Skeletal muscle satellite cell (primary cell): Measurements from ENCODE around the gene ATP11A.

Experiments
- H3K27me3 ChIP-seq: 2 replicates; pipeline ENCODE4 v1.7.0; 2013; ENCODE audit warnings: low read length; ENCODE audit not compliant: control insufficient read depth, insufficient read depth
- H3K36me3 ChIP-seq: 2 replicates; pipeline ENCODE4 v1.7.0; 2013; ENCODE audit warnings: mild to moderate bottlenecking, control low read depth, low read length; ENCODE audit not compliant: insufficient read depth
- H3K4me1 ChIP-seq: 2 replicates; pipeline ENCODE4 v1.7.0; 2013; ENCODE audit warnings: low read length; ENCODE audit not compliant: control insufficient read depth, insufficient read depth
- H3K4me2 ChIP-seq: 2 replicates; pipeline ENCODE4 v1.7.0; 2013; ENCODE audit warnings: mild to moderate bottlenecking, low read length
- H3K4me3 ChIP-seq: 2 replicates; pipeline ENCODE4 v1.7.0; 2013; ENCODE audit warnings: low read length
- H3K9ac ChIP-seq: 2 replicates; pipeline ENCODE4 v1.7.0; 2013; ENCODE audit warnings: mild to moderate bottlenecking, low read depth, low read length, moderate library complexity
- H3K9me3 ChIP-seq: replicated peaks from 2 replicates; pipeline ENCODE4 v1.7.0; 2013; ENCODE audit warnings: mild to moderate bottlenecking, control low read depth, low read length

ATP11A gene

GRCh38 chr13:112897956-112898620 is 208.2 kb downstream of the ATP11A start:
- Histone ChIP-seq H3K4me3 (no peak overlapping the region), H3K9ac (no peak overlapping the region), H3K4me2 (no peak overlapping the region), H3K27me3 (peaks cover 74% of the 10 kb centered on the region), H3K4me1 (peaks cover 6% of the 10 kb centered on the region), H3K36me3 (no peaks in the 10 kb centered on the region), H3K9me3 (no peaks in the 10 kb centered on the region)

GRCh38 chr13:112898621-112899280 is 208.9 kb downstream of the ATP11A start:
- no peak overlapping the region for H3K4me3 ChIP-seq
- H3K9ac ChIP-seq = no peak overlapping the region
- no peak overlapping the region for H3K4me2 ChIP-seq
- H3K36me3 ChIP-seq = no peaks in the 10 kb centered on the region
- H3K4me1 ChIP-seq = peaks cover 6% of the 10 kb centered on the region
- no peaks in the 10 kb centered on the region for H3K9me3 ChIP-seq
- H3K27me3 ChIP-seq = peaks cover 73% of the 10 kb centered on the region

GRCh38 chr13:112899281-112900225 is 209.7 kb downstream of the ATP11A start:
- Histone ChIP-seq H3K4me3 (no peak overlapping the region), H3K36me3 (no peaks in the 10 kb centered on the region), H3K4me1 (peaks cover 4% of the 10 kb centered on the region), H3K9me3 (no peaks in the 10 kb centered on the region), H3K27me3 (peaks cover 71% of the 10 kb centered on the region), H3K4me2 (no peak overlapping the region), H3K9ac (no peak overlapping the region)

- no peaks in the 10 kb centered on the region for H3K4me1 ChIP-seq
- peaks cover 66% of the 10 kb centered on the region for H3K27me3 ChIP-seq
- H3K4me3 ChIP-seq = no peak overlapping the region
- no peak overlapping the region for H3K9ac ChIP-seq
- no peak overlapping the region for H3K4me2 ChIP-seq
- no peaks in the 10 kb centered on the region for H3K36me3 ChIP-seq
- peaks cover 4% of the 10 kb centered on the region for H3K9me3 ChIP-seq
These were observed 210.4 kb downstream of the ATP11A start for GRCh38 chr13:112900226-112900600.

- Histone ChIP-seq H3K4me3 (no peak overlapping the region), H3K9me3 (peaks cover 4% of the 10 kb centered on the region), H3K4me2 (no peak overlapping the region), H3K9ac (no peak overlapping the region), H3K4me1 (no peaks in the 10 kb centered on the region), H3K27me3 (peaks cover 65% of the 10 kb centered on the region), H3K36me3 (no peaks in the 10 kb centered on the region)
These were observed 210.9 kb downstream of the ATP11A start for GRCh38 chr13:112900691-112901091.

GRCh38 chr13:112902101-112902651 is 212.3 kb downstream of the ATP11A start:
- H3K9ac ChIP-seq = no peak overlapping the region
- no peaks in the 10 kb centered on the region for H3K36me3 ChIP-seq
- peaks cover 64% of the 10 kb centered on the region for H3K27me3 ChIP-seq
- no peaks in the 10 kb centered on the region for H3K4me1 ChIP-seq
- no peak overlapping the region for H3K4me2 ChIP-seq
- H3K4me3 ChIP-seq = no peak overlapping the region
- H3K9me3 ChIP-seq = peaks cover 4% of the 10 kb centered on the region

- H3K4me2 ChIP-seq = no peak overlapping the region
- no peak overlapping the region for H3K4me3 ChIP-seq
- H3K9ac ChIP-seq = no peak overlapping the region
- no peaks in the 10 kb centered on the region for H3K4me1 ChIP-seq
- H3K27me3 ChIP-seq = peaks cover 65% of the 10 kb centered on the region
- H3K36me3 ChIP-seq = no peaks in the 10 kb centered on the region
- peaks cover 4% of the 10 kb centered on the region for H3K9me3 ChIP-seq
These were observed 212.8 kb downstream of the ATP11A start for GRCh38 chr13:112902669-112903068.

- no peaks in the 10 kb centered on the region for H3K36me3 ChIP-seq
- peaks cover 4% of the 10 kb centered on the region for H3K9me3 ChIP-seq
- H3K4me2 ChIP-seq = no peak overlapping the region
- H3K9ac ChIP-seq = no peak overlapping the region
- no peaks in the 10 kb centered on the region for H3K4me1 ChIP-seq
- peaks cover 69% of the 10 kb centered on the region for H3K27me3 ChIP-seq
- no peak overlapping the region for H3K4me3 ChIP-seq
These were observed 213.3 kb downstream of the ATP11A start for GRCh38 chr13:112903071-112903577.

GRCh38 chr13:112903606-112904195 is 213.9 kb downstream of the ATP11A start:
- Histone ChIP-seq H3K36me3 (no peaks in the 10 kb centered on the region), H3K9me3 (peaks cover 4% of the 10 kb centered on the region), H3K9ac (no peak overlapping the region), H3K4me1 (no peaks in the 10 kb centered on the region), H3K4me3 (no peak overlapping the region), H3K27me3 (peaks cover 73% of the 10 kb centered on the region), H3K4me2 (no peak overlapping the region)

GRCh38 chr13:112904436-112904960 is 214.7 kb downstream of the ATP11A start:
- H3K27me3 ChIP-seq = peaks cover 77% of the 10 kb centered on the region
- H3K4me1 ChIP-seq = no peaks in the 10 kb centered on the region
- H3K9ac ChIP-seq = no peak overlapping the region
- H3K9me3 ChIP-seq = peaks cover 4% of the 10 kb centered on the region
- H3K4me2 ChIP-seq = no peak overlapping the region
- no peak overlapping the region for H3K4me3 ChIP-seq
- H3K36me3 ChIP-seq = no peaks in the 10 kb centered on the region
